GDM1 (cell line): Measurements from ENCODE around the gene CBX5.
"Not testable (repeated sequence)": the region's sequence is repeated elsewhere in the genome, so short reads cannot be mapped to it uniquely, and the experiment has no call there.

ENCODE experiments used
- DNase-seq: peaks from one replicate; lab custom pipeline; 2025; lab: John Stamatoyannopoulos, UW

Gene CBX5

GRCh38 chr12:54294152-54294952 lies 14.4 kb upstream of the CBX5 start:
- peak; percentile 30 for DNase-seq

DNA sequence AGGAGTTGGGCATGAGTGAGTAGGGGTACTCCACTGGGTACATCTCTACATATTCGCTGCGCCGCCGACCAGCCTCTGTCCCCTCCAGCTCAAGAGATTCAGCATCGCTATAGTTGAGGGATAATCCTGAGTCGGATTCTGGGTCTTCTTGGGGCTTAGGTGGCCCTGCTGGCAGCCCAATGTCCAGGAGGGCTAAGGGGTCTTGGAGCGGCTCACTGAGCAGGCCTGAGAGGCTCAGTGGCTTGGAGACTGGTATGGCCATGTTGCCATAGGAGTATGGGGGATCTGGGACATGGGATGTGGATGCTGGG lies 13.0 kb upstream of the CBX5 start:
- no peak for DNase-seq

- DNase-seq, result no peak
Measured at GRCh38 chr12:54292083-54292930, 12.4 kb upstream of the CBX5 start.

DNA sequence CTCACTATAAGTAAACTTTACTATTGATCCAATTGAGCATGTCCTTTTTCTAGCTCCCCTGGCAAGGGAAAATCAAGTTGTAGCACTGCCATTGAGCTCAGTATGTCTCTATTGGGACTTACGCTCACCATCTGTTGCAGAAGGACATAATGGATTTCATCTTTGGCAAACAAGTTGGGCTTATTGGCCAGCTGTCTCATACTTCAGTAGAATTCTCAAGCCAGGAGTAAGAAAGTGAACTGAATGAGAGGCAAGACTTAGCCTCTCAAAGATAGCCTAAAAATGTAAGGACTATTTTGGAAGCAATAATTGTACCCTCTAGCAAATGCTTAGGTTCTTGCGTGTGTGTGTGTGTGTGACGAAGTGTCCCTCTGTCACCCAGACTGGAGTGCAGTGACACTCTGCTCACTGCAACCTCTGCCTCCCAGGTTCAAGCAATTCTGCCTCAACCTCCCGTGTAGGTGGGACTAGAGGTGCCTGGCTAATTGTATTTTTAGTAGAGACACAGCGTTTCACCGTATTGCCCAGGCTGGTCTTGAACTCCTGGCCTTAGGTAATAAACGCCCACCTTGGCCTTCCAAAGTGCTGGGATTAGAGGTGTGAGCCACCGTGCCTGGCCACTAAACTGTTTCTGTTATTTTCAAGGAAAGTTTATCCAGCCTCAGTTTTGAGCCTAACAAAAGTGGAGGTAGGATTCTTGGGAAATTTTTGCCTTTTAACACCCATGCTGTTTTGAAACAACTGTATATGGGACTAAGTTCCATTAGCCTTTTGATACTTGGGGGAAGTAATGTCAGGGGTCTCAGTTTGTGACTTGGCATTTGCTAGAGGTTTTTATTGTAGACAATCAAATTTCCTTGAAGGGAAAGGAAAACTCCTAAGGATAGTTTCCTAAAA lies 7.6 kb upstream of the CBX5 start:
- DNase-seq, result no peak

DNA sequence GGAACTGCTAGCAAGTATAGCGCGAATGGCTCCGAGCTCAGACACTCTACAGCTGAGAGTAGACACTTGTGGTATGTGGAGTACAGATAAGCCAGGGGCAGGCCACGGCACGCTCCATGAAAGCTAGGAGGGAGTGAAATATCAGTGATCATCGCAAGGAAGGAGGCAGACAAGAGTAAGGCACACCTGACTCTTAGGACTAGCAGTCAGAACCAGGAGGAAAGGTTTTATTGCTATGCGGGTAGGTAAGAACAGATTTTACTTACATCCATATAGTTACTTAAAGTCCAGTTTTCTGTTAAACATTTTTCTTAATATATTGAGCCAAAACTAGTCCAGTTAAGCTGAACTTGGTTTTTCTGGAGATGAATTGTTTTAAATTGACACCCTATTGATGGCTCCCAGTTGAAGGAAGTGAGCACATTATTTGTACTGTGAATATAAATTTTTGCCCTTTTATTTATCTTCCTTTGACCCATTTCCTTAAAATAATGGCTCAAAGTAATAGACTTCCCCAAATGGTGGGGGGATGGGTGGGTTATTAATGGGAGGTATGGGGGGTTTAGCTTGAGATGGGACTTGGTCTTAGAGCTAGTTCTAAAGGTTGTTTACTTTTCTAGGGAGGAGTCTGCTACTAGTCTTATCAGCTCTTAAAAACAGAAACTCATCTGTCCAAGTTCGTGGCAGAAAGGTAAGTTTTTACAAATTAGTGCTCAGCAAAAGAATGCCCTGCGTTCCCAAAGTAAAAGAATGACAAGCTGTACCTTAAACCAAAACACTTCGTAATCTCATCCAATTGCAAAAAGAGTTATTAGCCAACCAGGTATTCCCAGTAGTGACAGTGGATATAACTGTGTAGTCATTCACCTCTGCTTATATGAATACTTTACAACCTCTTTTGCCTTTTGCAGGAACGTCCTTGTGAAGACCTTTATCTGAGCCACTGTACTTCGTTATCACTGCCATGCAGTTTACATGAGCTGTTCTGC lies 6.4 kb upstream of the CBX5 start:
- DNase-seq, result no peak

DNA sequence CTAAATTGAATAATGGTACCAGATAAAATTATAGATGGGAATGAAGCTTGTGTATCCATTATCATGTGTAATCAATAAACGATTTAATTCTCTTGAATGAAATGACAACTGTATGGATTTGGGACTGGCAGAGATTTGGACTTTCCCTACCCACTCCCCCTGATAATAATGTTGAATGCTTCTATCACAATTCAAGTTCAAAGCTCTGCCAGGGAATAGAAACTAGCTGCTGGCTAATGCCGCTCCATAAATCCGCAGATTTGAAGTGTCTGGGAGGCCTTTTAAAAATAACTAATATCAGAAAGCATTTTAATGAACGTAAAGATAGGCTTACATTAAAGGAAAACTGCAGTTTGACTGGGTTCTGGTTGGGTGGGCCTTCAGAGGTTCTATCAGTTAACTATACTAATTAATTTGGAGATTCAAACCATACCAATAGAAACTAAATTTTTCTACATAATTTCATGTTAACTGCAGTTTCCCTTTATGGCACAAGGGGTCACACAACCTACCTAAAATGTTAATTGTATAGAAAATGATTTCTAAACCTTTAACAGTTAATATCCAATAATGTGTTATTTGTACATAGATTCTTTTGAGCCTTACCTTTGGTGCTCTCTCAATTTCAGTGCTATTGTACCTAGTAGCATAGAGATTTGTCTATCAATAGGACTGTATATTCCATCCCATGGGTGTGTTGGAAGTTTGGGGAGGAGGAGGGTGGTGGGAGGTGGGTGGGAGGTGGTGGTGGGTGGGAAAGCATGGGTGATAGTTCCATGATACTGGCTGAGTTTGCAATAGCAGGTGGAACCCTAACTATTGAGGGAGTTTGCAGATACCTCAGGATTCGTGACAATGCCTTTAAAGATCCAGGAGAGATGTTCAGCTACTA lies 5.5 kb upstream of the CBX5 start:
- DNase-seq, result no peak

GRCh38 chr12:54284070-54284780 lies 4.3 kb upstream of the CBX5 start:
- DNase-seq, result not testable (repeated sequence)

- DNase-seq, result no peak
Measured at GRCh38 chr12:54282949-54283593, 3.1 kb upstream of the CBX5 start.

DNA sequence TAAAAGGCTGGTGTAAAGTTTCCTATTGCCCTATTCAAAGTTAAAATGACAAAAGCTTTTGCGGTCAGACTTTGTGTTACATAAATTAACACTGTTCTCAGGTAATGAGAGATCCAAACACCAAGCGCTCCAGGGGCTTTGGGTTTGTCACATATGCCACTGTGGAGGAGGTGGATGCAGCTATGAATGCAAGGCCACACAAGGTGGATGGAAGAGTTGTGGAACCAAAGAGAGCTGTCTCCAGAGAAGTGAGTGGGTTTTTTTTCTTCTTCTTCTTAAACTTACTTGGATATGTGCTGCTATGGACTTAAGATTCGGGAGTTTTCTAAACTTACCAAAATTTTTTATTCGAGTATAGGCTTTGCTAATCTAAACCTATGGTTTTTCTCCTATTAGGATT lies 1.8 kb upstream of the CBX5 start:
- not testable (repeated sequence) for DNase-seq

DNA sequence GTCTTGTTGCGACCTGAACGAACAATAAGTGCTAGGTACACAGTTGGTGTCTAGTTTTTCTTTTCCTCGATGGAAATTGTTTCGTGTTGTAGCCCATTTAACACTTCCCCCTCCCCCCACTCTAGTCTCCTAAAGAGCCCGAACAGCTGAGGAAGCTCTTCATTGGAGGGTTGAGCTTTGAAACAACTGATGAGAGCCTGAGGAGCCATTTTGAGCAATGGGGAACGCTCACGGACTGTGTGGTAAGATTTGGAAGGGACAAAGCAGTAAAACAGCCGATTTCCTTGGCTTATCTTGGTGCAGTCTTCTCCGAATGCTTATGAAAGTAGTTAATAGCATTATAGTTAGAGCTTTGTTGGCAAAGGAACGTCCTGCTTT lies 1.3 kb upstream of the CBX5 start:
- DNase-seq, result not testable (repeated sequence)

DNA sequence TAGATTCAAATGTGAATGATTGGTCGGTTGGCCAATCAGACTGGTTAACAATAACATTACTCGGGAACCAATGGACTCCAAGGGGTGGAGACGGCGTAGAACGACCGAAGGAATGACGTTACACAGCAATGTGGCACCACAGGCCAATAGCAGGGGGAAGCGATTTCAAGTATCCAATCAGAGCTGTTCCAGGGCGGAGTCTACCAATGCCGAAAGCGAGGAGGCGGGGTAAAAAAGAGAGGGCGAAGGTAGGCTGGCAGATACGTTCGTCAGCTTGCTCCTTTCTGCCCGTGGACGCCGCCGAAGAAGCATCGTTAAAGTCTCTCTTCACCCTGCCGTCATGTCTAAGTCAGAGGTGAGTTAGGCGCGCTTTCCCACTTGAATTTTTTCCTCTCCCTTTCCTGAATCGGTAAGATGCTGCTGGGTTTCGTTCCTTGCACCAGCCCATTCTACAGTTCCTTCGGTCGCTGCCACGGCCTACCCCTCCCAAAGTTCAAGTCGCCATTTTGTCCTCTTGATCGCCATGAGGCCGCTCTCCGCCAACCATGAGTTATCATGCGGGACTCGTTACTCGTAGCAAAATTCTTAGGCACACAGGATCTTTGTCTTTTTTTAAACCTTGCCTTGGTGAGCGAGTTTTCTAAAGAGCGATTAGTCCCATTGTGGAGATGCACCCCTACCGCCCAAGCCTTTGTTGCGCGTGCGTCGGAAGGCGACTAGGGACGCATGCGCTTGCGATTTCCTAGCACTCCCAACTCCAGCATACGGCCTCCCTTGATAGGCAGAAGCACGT lies 742 bp upstream of the CBX5 start, which contains the start of gene HNRNPA1:
Gene HNRNPA1 (plus strand): TSS at position 259 of the 793 bp plus-strand sequence. CDS start 82 bp downstream, at position 341.
- DNase-seq, result peak; percentile 99

DNA sequence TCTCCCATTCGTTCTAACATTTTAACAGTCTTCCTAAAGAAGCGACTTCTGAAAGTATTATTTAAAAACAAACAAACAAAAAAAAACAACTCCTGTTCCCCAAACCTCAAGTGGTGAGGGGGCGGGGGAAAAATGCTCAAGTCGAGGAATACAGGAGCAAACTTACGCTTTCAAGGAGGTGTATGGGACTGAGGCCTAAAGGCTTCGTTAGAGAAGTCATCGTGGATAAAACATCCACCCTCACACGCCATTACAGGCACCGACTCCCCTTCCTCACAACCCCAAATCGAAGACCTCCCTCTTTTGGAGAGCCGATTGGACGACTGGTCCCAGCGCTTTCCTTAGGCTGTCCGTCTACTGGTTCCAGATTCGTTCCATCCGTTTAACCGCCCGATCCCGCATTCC lies 693 bp downstream of the CBX5 start:
- DNase-seq, result no peak

- no peak for DNase-seq
Measured at GRCh38 chr12:54277823-54278276, 2.1 kb downstream of the CBX5 start.

DNA sequence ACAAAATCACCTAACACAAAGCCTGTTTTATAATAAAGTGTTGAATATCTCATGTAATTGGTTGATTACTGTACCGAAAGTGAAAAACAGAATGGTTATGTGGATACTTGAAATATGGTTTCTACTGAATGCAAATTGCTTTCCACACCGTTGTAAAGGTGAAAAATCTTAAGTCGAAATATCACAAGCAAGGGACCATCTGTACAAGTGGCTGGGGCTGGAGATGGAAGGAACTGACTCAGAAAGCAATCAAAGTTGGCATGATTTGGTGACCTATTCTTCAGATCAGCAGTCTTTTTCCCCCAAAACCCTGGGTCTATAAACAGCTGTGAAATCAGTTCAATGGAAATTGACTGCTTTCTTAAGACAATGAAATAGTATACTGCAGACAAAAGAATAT lies 3.6 kb downstream of the CBX5 start:
- no peak for DNase-seq

DNA sequence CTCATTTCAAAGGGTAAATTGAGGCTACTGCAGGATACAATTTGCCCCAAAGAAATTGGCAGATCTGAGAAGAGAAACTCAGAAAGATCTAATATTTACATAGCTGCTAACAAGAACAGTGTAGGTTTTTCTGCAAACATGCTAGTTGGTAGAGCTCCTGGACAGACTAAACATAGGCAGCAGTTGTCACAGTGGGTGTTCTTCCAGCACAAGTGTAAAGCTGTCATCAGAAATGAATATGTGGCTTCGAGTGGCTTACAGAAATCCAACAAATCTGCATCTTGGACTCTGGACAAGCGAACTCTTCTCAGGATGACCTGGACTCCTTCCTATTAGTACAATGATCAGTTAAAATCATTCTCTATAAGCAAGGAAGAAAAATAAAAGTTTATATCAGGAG lies 5.9 kb downstream of the CBX5 start:
- DNase-seq, result no peak

- no peak for DNase-seq
Measured at GRCh38 chr12:54272214-54272613, 7.7 kb downstream of the CBX5 start.

DNA sequence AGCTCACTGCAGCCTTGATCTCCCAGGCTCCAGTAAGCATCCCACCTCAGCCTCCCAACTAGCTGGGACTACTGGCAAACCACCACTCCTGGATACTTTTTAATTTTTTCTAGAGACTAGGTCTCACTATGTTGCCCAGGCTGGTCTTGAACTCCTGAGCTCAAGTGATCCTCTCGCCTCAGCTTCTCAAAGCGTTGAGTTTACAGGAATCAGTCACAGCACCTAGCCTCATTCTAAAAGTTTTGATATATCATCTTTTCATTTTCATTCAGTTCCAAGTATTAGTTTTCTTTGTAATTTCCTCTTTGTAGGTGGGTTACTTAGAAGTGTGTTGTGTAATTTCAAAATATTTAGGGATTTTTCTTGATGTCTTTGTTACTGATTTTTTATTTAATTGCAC lies 9.6 kb downstream of the CBX5 start:
- no peak for DNase-seq

GRCh38 chr12:54266852-54267251 lies 13.1 kb downstream of the CBX5 start:
- DNase-seq, result no peak
